Karpas-422 (cell line): ENCODE measurements around the gene SRC. TPM values are rescaled to one million over a fixed set of nuclear protein-coding genes. Genes with fewer than 3 reads are reported as not detected.

Experiments used
- DNase-seq: peaks from one replicate; pipeline ENCODE4 v3.0.0-alpha.2; 2015
- H2AFZ ChIP-seq: fragments of 200-600 bp; sonication (generic); 2 replicates; pipeline ENCODE4 v1.6.1; 2014; ENCODE audit warnings: antibody characterized with exemption, low read length, mixed read lengths
- H3K27ac ChIP-seq: fragments of 200-600 bp; sonication (generic); 2 replicates; pipeline ENCODE4 v1.5.1; 2014; ENCODE audit warnings: mild to moderate bottlenecking, low read length, moderate library complexity
- H3K27me3 ChIP-seq: fragments of 200-600 bp; sonication (generic); 2 replicates; pipeline ENCODE4 v1.6.1; 2014; ENCODE audit warnings: low read length, mixed read lengths
- H3K36me3 ChIP-seq: fragments of 200-600 bp; sonication (generic); 2 replicates; pipeline ENCODE4 v1.6.1; 2014; ENCODE audit warnings: low read length, mixed read lengths; ENCODE audit not compliant: insufficient read depth
- H3K4me1 ChIP-seq: fragments of 200-600 bp; sonication (generic); 2 replicates; pipeline ENCODE4 v1.6.1; 2014; ENCODE audit warnings: mild to moderate bottlenecking, low read length, mixed read lengths
- H3K4me2 ChIP-seq: fragments of 200-600 bp; sonication (generic); 2 replicates; pipeline ENCODE4 v1.6.1; 2014; ENCODE audit warnings: low read length, low read depth, mild to moderate bottlenecking; ENCODE audit not compliant: poor library complexity, severe bottlenecking
- H3K4me3 ChIP-seq: fragments of 200-600 bp; sonication (generic); 2 replicates; pipeline ENCODE4 v1.5.1; 2014; ENCODE audit warnings: mild to moderate bottlenecking, antibody characterized with exemption, low read length, mixed read lengths
- H3K79me2 ChIP-seq: fragments of 200-600 bp; sonication (generic); 2 replicates; pipeline ENCODE4 v1.6.1; 2014; ENCODE audit warnings: mild to moderate bottlenecking, low read length, mixed read lengths
- H3K9ac ChIP-seq: fragments of 200-600 bp; sonication (generic); 2 replicates; pipeline ENCODE4 v1.6.0; 2014; ENCODE audit warnings: low read length
- H3K9me2 ChIP-seq: fragments of 200-600 bp; sonication (generic), shearing (Covaris generic); replicated peaks from 2 replicates; pipeline ENCODE4 v1.6.0; 2014; ENCODE audit warnings: mild to moderate bottlenecking, low read length, moderate library complexity; ENCODE audit not compliant: insufficient read depth
- H3K9me3 ChIP-seq: fragments of 300-700, 200-600 bp; sonication (generic); 2 replicates; pipeline ENCODE4 v1.6.1; 2014; ENCODE audit warnings: low read length, mixed read lengths
- H4K20me1 ChIP-seq: fragments of 200-600 bp; sonication (generic); 2 replicates; pipeline ENCODE4 v1.6.1; 2014; ENCODE audit warnings: mild to moderate bottlenecking, antibody characterized with exemption, low read length, low read depth; ENCODE audit not compliant: insufficient read depth
- total RNA-seq: library from RNA; depleted of rRNA; stranded (reverse); fragments of >200 nt; shearing (Covaris generic); gene quantifications from 2 replicates; pipeline ENCODE4 v1.2.3, GENCODE V29; 2014; ENCODE audit warnings: low replicate concordance

The SRC gene
- total RNA-seq, 1 experiment from 2014 or later, result 41.5 TPM

- no peak for DNase-seq
- Histone ChIP-seq H4K20me1 (no peaks in the 10 kb centered on the region), H3K4me1 (peaks cover 33% of the 10 kb centered on the region), H3K36me3 (no peaks in the 10 kb centered on the region; the same call in 1 of the 2 replicates), H2AFZ (no peak overlapping the region), H3K9me3 (no peaks in the 10 kb centered on the region), H3K4me3 (no peak overlapping the region), H3K27me3 (no peaks in the 10 kb centered on the region), H3K27ac (no peak overlapping the region), H3K4me2 (no peak overlapping the region), H3K9ac (no peak overlapping the region), H3K79me2 (no peaks in the 10 kb centered on the region), H3K9me2 (no peaks in the 10 kb centered on the region)
These were observed 57.4 kb downstream of the SRC start for GRCh38 chr20:37403107-37404033.

- Histone ChIP-seq H3K4me2 (no peak overlapping the region), H3K4me1 (peaks cover 44% of the 10 kb centered on the region), H3K27ac (no peak overlapping the region), H2AFZ (no peak overlapping the region), H3K4me3 (no peak overlapping the region), H3K9me3 (no peaks in the 10 kb centered on the region), H3K27me3 (no peaks in the 10 kb centered on the region), H3K79me2 (no peaks in the 10 kb centered on the region), H3K36me3 (no peaks in the 10 kb centered on the region; the same call in 1 of the 2 replicates), H3K9ac (no peak overlapping the region), H3K9me2 (no peaks in the 10 kb centered on the region), H4K20me1 (no peaks in the 10 kb centered on the region)
- DNase-seq, result no peak
These were observed 58.5 kb downstream of the SRC start for GRCh38 chr20:37404461-37404890.

- H3K9ac ChIP-seq, result no peak overlapping the region
- no peaks in the 10 kb centered on the region; the same call in 1 of the 2 replicates for H3K36me3 ChIP-seq
- H3K79me2 ChIP-seq, result no peaks in the 10 kb centered on the region
- no peak overlapping the region for H2AFZ ChIP-seq
- H3K9me2 ChIP-seq, result no peaks in the 10 kb centered on the region
- no peak overlapping the region for H3K27ac ChIP-seq
- H3K4me1 ChIP-seq, result peaks cover 49% of the 10 kb centered on the region
- DNase-seq, result no peak
- peak overlapping the region; percentile 79 for H3K4me2 ChIP-seq
- H3K9me3 ChIP-seq, result no peaks in the 10 kb centered on the region
- H3K4me3 ChIP-seq, result no peak overlapping the region
- H3K27me3 ChIP-seq, result no peaks in the 10 kb centered on the region
- no peaks in the 10 kb centered on the region for H4K20me1 ChIP-seq
These were observed 59.5 kb downstream of the SRC start for GRCh38 chr20:37405351-37405897.

GRCh38 chr20:37406010-37406998, 60.4 kb downstream of the SRC start:
- peak overlapping the region; percentile 79 for H3K4me2 ChIP-seq
- DNase-seq, result peak; percentile 80
- no peaks in the 10 kb centered on the region for H3K79me2 ChIP-seq
- H3K27ac ChIP-seq, result no peak overlapping the region
- H3K4me1 ChIP-seq, result peaks cover 49% of the 10 kb centered on the region
- H3K9me2 ChIP-seq, result no peaks in the 10 kb centered on the region
- H2AFZ ChIP-seq, result peak overlapping the region; percentile 89
- H3K9ac ChIP-seq, result peak overlapping the region; percentile 57
- no peaks in the 10 kb centered on the region; the same call in 1 of the 2 replicates for H3K36me3 ChIP-seq
- H4K20me1 ChIP-seq, result no peaks in the 10 kb centered on the region
- H3K27me3 ChIP-seq, result no peaks in the 10 kb centered on the region
- no peaks in the 10 kb centered on the region for H3K9me3 ChIP-seq
- H3K4me3 ChIP-seq, result peak overlapping the region; percentile 47

- Histone ChIP-seq H3K4me1 (peaks cover 53% of the 10 kb centered on the region), H3K36me3 (no peaks in the 10 kb centered on the region; the same call in 1 of the 2 replicates), H4K20me1 (no peaks in the 10 kb centered on the region), H3K9ac (peak overlapping the region; percentile 57), H3K4me2 (peak overlapping the region; percentile 79), H2AFZ (no peak overlapping the region), H3K79me2 (no peaks in the 10 kb centered on the region), H3K27me3 (0 out of 2 replicates have a peak, but pooled peaks cover 2% of the 10 kb centered on the region), H3K27ac (no peak overlapping the region), H3K4me3 (peak overlapping the region; percentile 47; the same call in 1 of the 2 replicates), H3K9me2 (no peaks in the 10 kb centered on the region), H3K9me3 (no peaks in the 10 kb centered on the region)
- peak; percentile 55 for DNase-seq
These were observed 61.2 kb downstream of the SRC start for GRCh38 chr20:37407019-37407566.

- H3K4me2 ChIP-seq, result no peak overlapping the region
- H3K9me2 ChIP-seq, result no peaks in the 10 kb centered on the region
- H3K27me3 ChIP-seq, result 0 out of 2 replicates have a peak, but pooled peaks cover 2% of the 10 kb centered on the region
- H3K79me2 ChIP-seq, result no peaks in the 10 kb centered on the region
- no peak overlapping the region for H3K9ac ChIP-seq
- H3K4me1 ChIP-seq, result peaks cover 58% of the 10 kb centered on the region
- no peak overlapping the region for H3K4me3 ChIP-seq
- no peak overlapping the region for H2AFZ ChIP-seq
- H4K20me1 ChIP-seq, result no peaks in the 10 kb centered on the region
- no peaks in the 10 kb centered on the region; the same call in 1 of the 2 replicates for H3K36me3 ChIP-seq
- no peak overlapping the region for H3K27ac ChIP-seq
- DNase-seq, result no peak
- no peaks in the 10 kb centered on the region for H3K9me3 ChIP-seq
These were observed 61.6 kb downstream of the SRC start for GRCh38 chr20:37407573-37408002.

GRCh38 chr20:37408302-37409193, 62.6 kb downstream of the SRC start:
- H2AFZ ChIP-seq, result no peak overlapping the region
- H3K9ac ChIP-seq, result no peak overlapping the region
- no peak overlapping the region for H3K27ac ChIP-seq
- no peaks in the 10 kb centered on the region for H3K9me2 ChIP-seq
- H3K4me1 ChIP-seq, result peaks cover 59% of the 10 kb centered on the region
- no peaks in the 10 kb centered on the region for H3K9me3 ChIP-seq
- peak overlapping the region; percentile 12 for H3K4me2 ChIP-seq
- no peaks in the 10 kb centered on the region for H3K79me2 ChIP-seq
- no peaks in the 10 kb centered on the region; the same call in 1 of the 2 replicates for H3K36me3 ChIP-seq
- no peak for DNase-seq
- H4K20me1 ChIP-seq, result no peaks in the 10 kb centered on the region
- 0 out of 2 replicates have a peak, but pooled peaks cover 2% of the 10 kb centered on the region for H3K27me3 ChIP-seq
- no peak overlapping the region for H3K4me3 ChIP-seq
